ENCODE measurements around the gene LILRB1. TPM values are rescaled to one million over a fixed set of nuclear protein-coding genes. Genes with fewer than 3 reads are reported as not detected.

LILRB1 gene
- total RNA-seq, 4 donors from 2014 or later: 2.4 to 20.7 (median 3.4) TPM

DNA sequence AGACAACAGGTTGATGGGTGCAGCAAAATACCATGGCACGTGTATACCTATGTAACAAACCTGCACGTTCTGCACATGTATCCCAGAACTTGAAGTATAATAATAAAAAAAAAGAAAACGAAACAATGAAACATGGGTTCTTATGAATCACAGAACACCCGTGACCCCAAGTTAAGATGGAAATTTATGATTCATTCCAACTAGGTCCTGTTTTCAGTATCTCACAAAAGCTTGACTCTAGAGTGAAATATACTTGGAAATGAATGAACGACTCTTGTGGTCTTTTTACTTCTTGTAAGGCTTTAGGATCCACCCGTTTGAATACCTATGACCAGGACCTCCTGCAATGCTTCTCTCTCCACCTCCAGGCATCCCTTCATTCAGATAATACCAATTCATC, 29.0 kb downstream of the LILRB1 start:
- TF ChIP-seq CTCF (IDR thresholded peaks at IDR 0.05; ENCODE audit: low read depth): no peak

DNA sequence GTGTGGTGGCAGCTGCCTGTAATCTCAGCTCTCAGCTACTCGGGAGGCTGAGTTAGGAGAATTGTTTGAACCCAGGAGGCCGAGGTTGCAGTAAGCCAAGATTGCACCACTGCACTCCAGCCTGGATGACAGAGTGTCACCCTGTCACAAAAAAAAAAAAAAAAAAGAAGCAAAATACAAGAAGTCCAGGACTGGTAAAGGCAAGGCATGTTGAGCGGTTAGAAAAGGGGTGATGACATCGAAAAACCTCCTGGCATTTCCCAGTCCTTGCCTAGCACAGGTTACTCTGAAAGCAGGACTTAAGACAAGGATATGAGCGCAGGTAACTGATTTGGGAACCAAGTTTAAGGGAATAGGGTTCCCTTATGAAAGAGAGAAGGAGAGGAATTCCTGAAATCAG, 30.0 kb downstream of the LILRB1 start:
- no peak for TF ChIP-seq CTCF (IDR thresholded peaks at IDR 0.05; ENCODE audit: low read depth)

DNA sequence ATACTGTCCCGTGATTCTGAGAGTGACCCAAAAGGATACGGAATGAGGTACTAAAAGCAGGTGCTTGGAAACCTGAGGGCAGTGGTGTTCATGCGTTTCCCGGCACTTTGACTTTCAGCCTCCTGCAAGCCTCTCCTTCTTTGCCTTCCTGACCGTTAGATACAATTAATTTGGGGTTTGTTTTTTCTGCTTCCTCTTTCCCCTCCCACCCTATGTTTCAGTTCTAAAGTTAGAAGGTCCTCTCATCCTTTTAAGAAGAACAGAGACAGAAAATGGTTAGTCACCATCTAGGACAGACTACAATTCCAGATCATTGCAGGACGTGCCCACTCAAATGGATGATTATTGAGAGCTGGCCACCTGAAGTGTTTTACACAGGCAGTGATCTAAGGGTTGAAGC, 30.7 kb downstream of the LILRB1 start:
- TF ChIP-seq CTCF (IDR thresholded peaks at IDR 0.05; ENCODE audit: low read depth): no peak

DNA sequence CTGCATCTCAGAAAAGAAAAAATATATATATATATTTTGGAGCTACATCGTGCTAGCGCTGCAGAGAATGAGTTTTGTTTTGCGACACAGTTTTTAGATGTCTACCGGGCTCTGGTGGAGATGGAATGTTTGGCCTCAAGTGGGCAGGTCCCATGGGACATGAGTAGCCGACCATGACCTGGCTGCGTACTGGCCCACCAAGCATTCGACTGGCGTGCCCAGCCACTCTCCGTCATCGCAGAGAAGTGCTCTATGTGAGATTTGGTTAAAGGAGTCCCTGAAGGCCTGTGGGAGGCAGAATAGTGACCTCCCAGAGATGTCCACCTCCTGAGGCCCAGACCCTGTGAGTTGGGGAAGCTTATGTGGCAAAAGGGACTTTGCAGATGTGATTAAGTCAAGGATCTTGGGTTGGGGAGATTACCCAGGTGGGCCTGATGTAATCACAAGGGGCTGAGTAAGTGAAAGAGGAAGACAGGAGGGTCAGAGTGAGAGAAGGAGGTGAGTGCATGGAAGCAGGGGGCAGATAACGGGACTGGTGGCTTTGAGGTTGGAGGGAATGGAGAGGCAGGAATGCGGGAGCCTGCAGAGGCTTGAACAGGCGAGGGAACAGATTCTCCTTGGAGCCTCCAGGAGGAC, 31.7 kb downstream of the LILRB1 start:
- no peak for TF ChIP-seq CTCF (IDR thresholded peaks at IDR 0.05; ENCODE audit: low read depth)

GRCh38 chr19:54662730-54663129, 32.4 kb downstream of the LILRB1 start, which contains the start of gene LILRB4:
LILRB4 (plus strand) TSS chr19:54662985; CDS start chr19:54663034, 49 bp downstream.
- no peak for TF ChIP-seq CTCF (IDR thresholded peaks at IDR 0.05; ENCODE audit: low read depth)

DNA sequence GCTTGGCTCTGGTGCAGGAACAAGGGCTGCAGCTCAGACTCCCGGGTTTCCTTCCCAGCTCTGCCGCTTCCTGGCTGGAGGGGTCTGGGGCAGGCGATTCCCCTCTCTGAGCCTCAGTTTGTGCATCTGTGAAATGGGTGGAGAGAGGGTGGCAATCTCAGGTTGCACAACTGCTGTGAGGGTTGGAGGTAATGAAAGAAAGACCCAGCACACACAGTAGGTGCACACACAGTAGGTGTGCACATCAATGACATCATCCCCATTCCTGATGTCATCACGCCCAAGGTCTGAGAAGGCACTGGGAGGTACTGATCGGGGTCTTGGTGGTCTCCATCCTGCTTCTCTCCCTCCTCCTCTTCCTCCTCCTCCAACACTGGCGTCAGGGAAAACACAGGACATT, 35.2 kb downstream of the LILRB1 start:
- no peak for TF ChIP-seq CTCF (IDR thresholded peaks at IDR 0.05; ENCODE audit: low read depth)

- no peak for TF ChIP-seq CTCF (IDR thresholded peaks at IDR 0.05; ENCODE audit: low read depth)
Measured at GRCh38 chr19:54667217-54667616, 36.9 kb downstream of the LILRB1 start.

Measured in subcutaneous adipose tissue (tissue), 4 donors.